Fibroblast of villous mesenchyme (primary cell): ENCODE measurements around the gene RASGRF1. TPM values are rescaled to one million over a fixed set of nuclear protein-coding genes. Genes with fewer than 3 reads are reported as not detected.

ENCODE experiments used
- DNase-seq: peaks from one replicate; pipeline ENCODE4 v3.0.0-alpha.2; 2010; ENCODE audit warnings: low read depth
- H3K4me3 ChIP-seq: 2 replicates; pipeline ENCODE4 v1.5.1; 2011; ENCODE audit warnings: low read depth, mild to moderate bottlenecking, low read length
- CTCF ChIP-seq: IDR thresholded peaks from 2 replicates; pipeline ENCODE4 v1.5.1; 2012; ENCODE audit warnings: low read depth, mild to moderate bottlenecking, low read length; ENCODE audit not compliant: insufficient read depth
- total RNA-seq: library from RNA; depleted of rRNA; stranded (reverse); fragments of >200 nt; gene quantifications from 2 replicates; pipeline ENCODE4 v1.2.3, GENCODE V29; 2012

RASGRF1 gene
- total RNA-seq, 1 donor = 0.43 TPM

GRCh38 chr15:79099692-79100091 lies 9.1 kb upstream of the RASGRF1 start:
- H3K4me3 ChIP-seq = no peak overlapping the region
- TF ChIP-seq CTCF = no peak
- DNase-seq = no peak

DNA sequence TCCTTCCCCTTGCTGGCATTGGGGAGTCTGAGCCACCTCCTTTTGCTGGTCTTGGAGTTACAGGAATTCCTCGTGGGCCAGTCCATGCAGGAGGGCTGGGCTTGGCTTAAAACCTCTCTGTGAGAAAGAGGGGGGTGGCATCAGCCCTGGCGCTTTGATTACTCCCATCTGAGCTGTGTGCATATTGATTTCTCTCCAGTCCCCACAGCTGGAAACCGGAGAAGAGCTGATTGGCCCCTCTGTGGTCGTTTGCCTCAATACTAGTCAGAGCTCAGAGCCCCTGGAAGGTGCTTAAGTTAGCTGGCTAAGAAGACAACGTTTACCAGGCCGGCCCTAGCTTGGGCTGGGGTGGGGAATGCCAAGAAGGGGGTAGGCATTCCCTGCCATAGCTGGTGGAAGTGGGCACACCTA lies 4.0 kb upstream of the RASGRF1 start:
- TF ChIP-seq CTCF = no peak
- no peak overlapping the region for H3K4me3 ChIP-seq
- DNase-seq = no peak

DNA sequence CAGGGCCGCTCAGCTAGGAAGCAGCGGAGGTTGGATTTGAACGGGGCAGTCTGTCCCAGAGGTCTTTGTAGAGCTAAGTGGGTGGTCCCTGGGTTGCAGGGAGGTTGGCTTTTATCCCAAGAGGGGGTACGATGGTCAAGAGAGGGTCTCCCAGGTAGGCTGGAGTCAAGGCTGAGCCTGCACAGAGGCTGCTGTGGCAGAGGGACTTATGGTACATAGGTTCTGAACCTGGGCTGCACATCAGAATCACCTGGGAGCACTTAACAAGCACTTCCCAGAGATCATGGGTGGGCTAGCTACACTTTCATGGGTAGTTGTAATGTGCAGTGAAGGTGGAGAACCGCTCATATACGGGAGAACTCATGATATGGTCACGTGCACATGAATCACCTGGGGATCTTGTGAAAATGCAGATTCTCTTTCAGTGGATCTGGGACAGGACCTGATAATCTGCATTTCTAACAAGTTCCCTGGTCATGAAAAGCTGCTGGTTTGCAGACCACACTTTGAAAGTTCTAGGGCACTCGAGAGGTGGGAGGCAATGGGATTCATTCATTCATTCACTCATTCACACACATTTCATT lies 2.9 kb upstream of the RASGRF1 start:
- no peak for TF ChIP-seq CTCF
- H3K4me3 ChIP-seq = no peak overlapping the region
- no peak for DNase-seq

GRCh38 chr15:79092382-79092781 lies 1.8 kb upstream of the RASGRF1 start:
- no peak overlapping the region for H3K4me3 ChIP-seq
- TF ChIP-seq CTCF = no peak
- no peak for DNase-seq

DNA sequence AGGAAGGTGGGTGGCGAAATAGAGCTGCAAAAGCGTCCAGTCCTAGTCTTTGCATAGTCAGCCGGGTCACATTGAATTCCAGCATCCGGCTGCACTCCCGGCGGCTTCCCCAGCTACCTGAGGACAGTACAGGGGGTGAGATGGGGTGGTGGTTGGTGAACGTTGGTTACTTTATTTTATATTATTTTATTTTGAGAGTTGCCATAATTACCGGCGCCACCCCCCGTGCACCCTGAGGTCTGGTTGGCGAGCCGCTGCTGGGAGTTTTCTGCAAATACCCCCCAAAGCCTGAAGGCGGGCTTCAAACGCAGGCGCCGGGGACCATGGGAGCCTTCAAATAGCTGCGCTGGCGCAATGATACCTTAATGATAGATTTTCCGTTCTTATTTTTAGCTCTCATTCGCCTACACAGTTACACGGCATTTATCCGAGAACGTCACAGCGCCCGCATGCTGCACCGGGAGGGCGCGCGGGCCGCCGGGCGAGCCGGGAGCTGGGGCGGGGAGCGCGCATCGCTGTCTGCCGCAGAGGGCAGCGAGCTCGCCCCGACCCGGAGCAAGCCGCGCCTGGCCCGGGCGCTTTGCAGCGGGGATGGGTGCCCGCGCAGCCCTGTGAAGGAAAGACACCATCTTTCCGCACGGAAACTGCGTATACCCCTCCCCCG lies 756 bp upstream of the RASGRF1 start:
- no peak overlapping the region for H3K4me3 ChIP-seq
- TF ChIP-seq CTCF = no peak
- peak; percentile 7 for DNase-seq

GRCh38 chr15:79089890-79090486 lies 592 bp downstream of the RASGRF1 start:
- DNase-seq = no peak
- TF ChIP-seq CTCF = no peak
- no peak overlapping the region for H3K4me3 ChIP-seq
